HG02798 (cell line): Measurements from ENCODE around the gene IREB2.
A peak's percentile ranks its signal among the peaks of the same experiment; 100 is the strongest.
"Not testable (repeated sequence)": the region's sequence is repeated elsewhere in the genome, so short reads cannot be mapped to it uniquely, and the experiment has no call there.

Source experiments
- ATAC-seq: cut with Tn5 transposase; IDR thresholded peaks from one replicate; pipeline ENCODE4 v1.9.1; 2021; ENCODE audit warnings: mild to moderate bottlenecking; ENCODE audit not compliant: unreplicated experiment, poor library complexity

The IREB2 gene

GRCh38 chr15:78538358-78538757, 100.3 kb downstream of the IREB2 start:
- ATAC-seq = no peak

- ATAC-seq = not testable (repeated sequence)
Observed at GRCh38 chr15:78539464-78540140, 101.6 kb downstream of the IREB2 start.

GRCh38 chr15:78540141-78540870, 102.3 kb downstream of the IREB2 start, which contains the start of gene PSMA4:
TSS of gene PSMA4 (plus strand) at chr15:78540444. CDS start at chr15:78541928, 1,484 bp downstream.
- peak; percentile 90 for ATAC-seq

- no peak for ATAC-seq
Observed at GRCh38 chr15:78540871-78541743, 103.1 kb downstream of the IREB2 start.

GRCh38 chr15:78541744-78542034, 103.7 kb downstream of the IREB2 start:
- no peak for ATAC-seq

- no peak for ATAC-seq
Observed at GRCh38 chr15:78542647-78543046, 104.6 kb downstream of the IREB2 start.

- ATAC-seq = no peak
Observed at GRCh38 chr15:78550194-78550593, 112.2 kb downstream of the IREB2 start.

GRCh38 chr15:78550815-78551214, 112.8 kb downstream of the IREB2 start:
- ATAC-seq = no peak
